ENCODE measurements around the gene SORCS2. TPM values are rescaled to one million over a fixed set of nuclear protein-coding genes. Genes with fewer than 3 reads are reported as not detected.

SORCS2 gene
- total and polyA plus RNA-seq, 2 of the 13 experiments (the other 11 are each of a cell fraction or from before 2014, with no cell fraction given): 0.82 to 1.0 TPM

GRCh38 chr4:7524843-7525242 is 332.5 kb downstream of the SORCS2 start (continued):
- TF ChIP-seq, protein P1, sequence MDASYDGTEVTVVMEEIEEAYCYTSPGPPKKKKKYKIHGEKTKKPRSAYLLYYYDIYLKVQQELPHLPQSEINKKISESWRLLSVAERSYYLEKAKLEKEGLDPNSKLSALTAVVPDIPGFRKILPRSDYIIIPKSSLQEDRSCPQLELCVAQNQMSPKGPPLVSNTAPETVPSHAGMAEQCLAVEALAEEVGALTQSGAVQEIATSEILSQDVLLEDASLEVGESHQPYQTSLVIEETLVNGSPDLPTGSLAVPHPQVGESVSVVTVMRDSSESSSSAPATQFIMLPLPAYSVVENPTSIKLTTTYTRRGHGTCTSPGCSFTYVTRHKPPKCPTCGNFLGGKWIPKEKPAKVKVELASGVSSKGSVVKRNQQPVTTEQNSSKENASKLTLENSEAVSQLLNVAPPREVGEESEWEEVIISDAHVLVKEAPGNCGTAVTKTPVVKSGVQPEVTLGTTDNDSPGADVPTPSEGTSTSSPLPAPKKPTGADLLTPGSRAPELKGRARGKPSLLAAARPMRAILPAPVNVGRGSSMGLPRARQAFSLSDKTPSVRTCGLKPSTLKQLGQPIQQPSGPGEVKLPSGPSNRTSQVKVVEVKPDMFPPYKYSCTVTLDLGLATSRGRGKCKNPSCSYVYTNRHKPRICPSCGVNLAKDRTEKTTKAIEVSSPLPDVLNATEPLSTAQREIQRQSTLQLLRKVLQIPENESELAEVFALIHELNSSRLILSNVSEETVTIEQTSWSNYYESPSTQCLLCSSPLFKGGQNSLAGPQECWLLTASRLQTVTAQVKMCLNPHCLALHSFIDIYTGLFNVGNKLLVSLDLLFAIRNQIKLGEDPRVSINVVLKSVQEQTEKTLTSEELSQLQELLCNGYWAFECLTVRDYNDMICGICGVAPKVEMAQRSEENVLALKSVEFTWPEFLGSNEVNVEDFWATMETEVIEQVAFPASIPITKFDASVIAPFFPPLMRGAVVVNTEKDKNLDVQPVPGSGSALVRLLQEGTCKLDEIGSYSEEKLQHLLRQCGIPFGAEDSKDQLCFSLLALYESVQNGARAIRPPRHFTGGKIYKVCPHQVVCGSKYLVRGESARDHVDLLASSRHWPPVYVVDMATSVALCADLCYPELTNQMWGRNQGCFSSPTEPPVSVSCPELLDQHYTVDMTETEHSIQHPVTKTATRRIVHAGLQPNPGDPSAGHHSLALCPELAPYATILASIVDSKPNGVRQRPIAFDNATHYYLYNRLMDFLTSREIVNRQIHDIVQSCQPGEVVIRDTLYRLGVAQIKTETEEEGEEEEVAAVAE (CRISPR knock-in tag; IDR thresholded peaks at IDR 0.05; ENCODE audit: borderline replicate concordance): no peak
- TF ChIP-seq STAG1 (CRISPR knock-in tag; IDR thresholded peaks at IDR 0.05): no peak
- TF ChIP-seq ZNF839 (CRISPR knock-in tag; IDR thresholded peaks at IDR 0.05; ENCODE audit: borderline replicate concordance): no peak
- no peak for TF ChIP-seq ZNF709 (CRISPR knock-in tag; IDR thresholded peaks at IDR 0.05)
- TF ChIP-seq FOXJ3 (CRISPR knock-in tag; IDR thresholded peaks at IDR 0.05; ENCODE audit: borderline replicate concordance): no peak
- no peak for TF ChIP-seq IKZF4 (CRISPR knock-in tag; IDR thresholded peaks at IDR 0.05; ENCODE audit: borderline replicate concordance, low read depth, not compliant biosample characterization)

DNA sequence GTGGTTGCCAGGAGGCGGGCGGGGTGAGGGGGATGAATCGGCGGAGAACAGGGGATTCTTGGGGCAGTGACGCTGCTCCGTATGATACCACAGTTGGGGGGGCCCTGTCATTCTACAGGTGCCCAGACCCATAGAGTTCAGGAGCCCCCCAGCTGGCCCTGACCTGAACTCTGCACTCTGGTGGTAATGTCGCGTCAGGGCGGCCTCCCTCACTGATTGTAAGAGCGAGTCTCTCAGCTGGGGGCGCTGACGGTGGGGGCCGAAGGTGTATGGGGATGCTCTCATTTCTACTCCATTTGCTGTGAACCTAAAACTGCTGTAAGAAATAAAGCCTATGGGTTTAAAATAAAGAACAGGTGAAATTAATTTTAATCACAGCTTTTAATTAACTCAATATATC is 334.2 kb downstream of the SORCS2 start:
- H3K9me3 ChIP-seq (ENCODE audit: low read length): no peaks in the 10 kb centered on the region
- H3K27ac ChIP-seq (ENCODE audit: extremely low read length, insufficient read depth, low read length): no peak overlapping the region
- 78% methylated on average over 13 of the region's 13 CpGs for WGBS (ENCODE audit: low lambda C conversion rate)
- ChIA-PET CTCF (ENCODE audit: low intra/inter-chr PET ratio, low total read pairs) (no interaction called here), POLR2A (no interaction called here)
- H3K4me2 ChIP-seq (ENCODE audit: low read depth, low read length): no peak overlapping the region
- H3K27me3 ChIP-seq (ENCODE audit: control insufficient read depth in 1 of 2, insufficient read depth in 2 of 2, low read length in 2 of 2): peaks cover 4 to 24% of the 10 kb centered on the region in 2 experiments; a peak in 4 of 5 replicates
- H3K4me1 ChIP-seq (ENCODE audit: insufficient read depth, low read length): peaks cover 49% of the 10 kb centered on the region
- H3K36me3 ChIP-seq (replicated peaks in 1 of 2; ENCODE audit: control insufficient read depth in 1 of 2, insufficient read depth in 2 of 2, low read length in 2 of 2): no peaks in the 10 kb centered on the region
- no peak overlapping the region for H3K4me3 ChIP-seq (replicated peaks in 1 of 3; ENCODE audit: insufficient read depth in 1 of 3, low read depth in 2 of 3, low read length in 3 of 3)
- FAIRE-seq: no peak
- intact Hi-C loops (cut with micrococcal nuclease; ENCODE audit: unreplicated experiment) (no loop called here), in situ Hi-C loops (cut with HindIII; ENCODE audit: extremely low pct_ligation_motif_present, low pct_unique_long_range_greater_than_20kb) (no loop called here)
- no peaks in the 10 kb centered on the region for H4K20me1 ChIP-seq (ENCODE audit: insufficient read depth, low read length)
- DNase-seq (ENCODE audit: low spot score): no peak
- no peak overlapping the region for H2AFZ ChIP-seq (ENCODE audit: low read length)
- BruUV-seq (replicated peaks): no TSS peak
- no peaks in the 10 kb centered on the region for H3K79me2 ChIP-seq (ENCODE audit: insufficient read depth, low read length)
- no peak for ATAC-seq
- no peak overlapping the region for H3K9ac ChIP-seq (ENCODE audit: insufficient read depth, low read depth, low read length)
- TF ChIP-seq MYPOP (CRISPR knock-in tag; IDR thresholded peaks at IDR 0.05) (no peak), RAD51 (IDR thresholded peaks at IDR 0.05; ENCODE audit: borderline replicate concordance) (no peak), RELA (CRISPR knock-in tag; IDR thresholded peaks at IDR 0.05) (no peak), HMG20B (CRISPR knock-in tag; conservative IDR thresholded peaks at IDR 0.05) (no peak), ZNF614 (CRISPR knock-in tag; IDR thresholded peaks at IDR 0.05; ENCODE audit: borderline replicate concordance) (no peak), ZNF326 (CRISPR knock-in tag; IDR thresholded peaks at IDR 0.05; ENCODE audit: borderline replicate concordance) (no peak), SRF (IDR thresholded peaks at IDR 0.05; ENCODE audit: low read depth, low read length) (no peak)
- TF ChIP-seq, protein P2, sequence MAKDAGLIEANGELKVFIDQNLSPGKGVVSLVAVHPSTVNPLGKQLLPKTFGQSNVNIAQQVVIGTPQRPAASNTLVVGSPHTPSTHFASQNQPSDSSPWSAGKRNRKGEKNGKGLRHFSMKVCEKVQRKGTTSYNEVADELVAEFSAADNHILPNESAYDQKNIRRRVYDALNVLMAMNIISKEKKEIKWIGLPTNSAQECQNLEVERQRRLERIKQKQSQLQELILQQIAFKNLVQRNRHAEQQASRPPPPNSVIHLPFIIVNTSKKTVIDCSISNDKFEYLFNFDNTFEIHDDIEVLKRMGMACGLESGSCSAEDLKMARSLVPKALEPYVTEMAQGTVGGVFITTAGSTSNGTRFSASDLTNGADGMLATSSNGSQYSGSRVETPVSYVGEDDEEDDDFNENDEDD (CRISPR knock-in tag; IDR thresholded peaks at IDR 0.05; ENCODE audit: borderline replicate concordance): no peak
- TF ChIP-seq, protein P3, sequence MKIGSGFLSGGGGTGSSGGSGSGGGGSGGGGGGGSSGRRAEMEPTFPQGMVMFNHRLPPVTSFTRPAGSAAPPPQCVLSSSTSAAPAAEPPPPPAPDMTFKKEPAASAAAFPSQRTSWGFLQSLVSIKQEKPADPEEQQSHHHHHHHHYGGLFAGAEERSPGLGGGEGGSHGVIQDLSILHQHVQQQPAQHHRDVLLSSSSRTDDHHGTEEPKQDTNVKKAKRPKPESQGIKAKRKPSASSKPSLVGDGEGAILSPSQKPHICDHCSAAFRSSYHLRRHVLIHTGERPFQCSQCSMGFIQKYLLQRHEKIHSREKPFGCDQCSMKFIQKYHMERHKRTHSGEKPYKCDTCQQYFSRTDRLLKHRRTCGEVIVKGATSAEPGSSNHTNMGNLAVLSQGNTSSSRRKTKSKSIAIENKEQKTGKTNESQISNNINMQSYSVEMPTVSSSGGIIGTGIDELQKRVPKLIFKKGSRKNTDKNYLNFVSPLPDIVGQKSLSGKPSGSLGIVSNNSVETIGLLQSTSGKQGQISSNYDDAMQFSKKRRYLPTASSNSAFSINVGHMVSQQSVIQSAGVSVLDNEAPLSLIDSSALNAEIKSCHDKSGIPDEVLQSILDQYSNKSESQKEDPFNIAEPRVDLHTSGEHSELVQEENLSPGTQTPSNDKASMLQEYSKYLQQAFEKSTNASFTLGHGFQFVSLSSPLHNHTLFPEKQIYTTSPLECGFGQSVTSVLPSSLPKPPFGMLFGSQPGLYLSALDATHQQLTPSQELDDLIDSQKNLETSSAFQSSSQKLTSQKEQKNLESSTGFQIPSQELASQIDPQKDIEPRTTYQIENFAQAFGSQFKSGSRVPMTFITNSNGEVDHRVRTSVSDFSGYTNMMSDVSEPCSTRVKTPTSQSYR (CRISPR knock-in tag; IDR thresholded peaks at IDR 0.05; ENCODE audit: borderline replicate concordance): no peak
